ENCODE measurements around the gene IL6R.

The IL6R gene

DNA sequence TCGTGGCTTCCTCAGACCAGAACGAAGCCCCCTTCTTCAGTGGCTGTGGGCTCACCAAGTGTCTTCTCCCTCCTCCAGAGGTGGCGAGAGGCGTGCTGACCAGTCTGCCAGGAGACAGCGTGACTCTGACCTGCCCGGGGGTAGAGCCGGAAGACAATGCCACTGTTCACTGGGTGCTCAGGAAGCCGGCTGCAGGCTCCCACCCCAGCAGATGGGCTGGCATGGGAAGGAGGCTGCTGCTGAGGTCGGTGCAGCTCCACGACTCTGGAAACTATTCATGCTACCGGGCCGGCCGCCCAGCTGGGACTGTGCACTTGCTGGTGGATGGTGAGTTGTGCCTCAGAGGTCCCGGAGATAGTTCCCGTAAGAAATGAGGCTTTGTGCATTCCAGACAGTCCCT lies 24.0 kb downstream of the IL6R start:
- no peak for TF ChIP-seq CTCF (IDR thresholded peaks at IDR 0.05; ENCODE audit: poor library complexity, severe bottlenecking)
- H3K27me3 ChIP-seq (ENCODE audit: insufficient read depth, poor library complexity, severe bottlenecking), result no peaks in the 10 kb centered on the region
- H3K4me1 ChIP-seq (ENCODE audit: insufficient read depth, poor library complexity, severe bottlenecking), result peaks cover 54% of the 10 kb centered on the region
- no peak overlapping the region for H3K27ac ChIP-seq (ENCODE audit: poor library complexity, severe bottlenecking)
- ATAC-seq (ENCODE audit: low read depth) (no peak), DNase-seq (ENCODE audit: low spot score) (no peak)
- no peaks in the 10 kb centered on the region for H3K9me3 ChIP-seq (ENCODE audit: severe bottlenecking)
- no peak overlapping the region for H3K4me3 ChIP-seq (ENCODE audit: severe bottlenecking)
- peaks cover 18% of the 10 kb centered on the region for H3K36me3 ChIP-seq (ENCODE audit: low read depth)

- no peak for DNase-seq (ENCODE audit: low spot score)
Observed at GRCh38 chr1:154429841-154430611, 24.9 kb downstream of the IL6R start.

GRCh38 chr1:154430903-154431302 lies 25.8 kb downstream of the IL6R start:
- peaks cover 51% of the 10 kb centered on the region for H3K4me1 ChIP-seq (ENCODE audit: insufficient read depth, poor library complexity, severe bottlenecking)
- no peak for DNase-seq (ENCODE audit: low spot score)
- H3K27me3 ChIP-seq (ENCODE audit: insufficient read depth, poor library complexity, severe bottlenecking), result no peaks in the 10 kb centered on the region
- TF ChIP-seq CTCF (IDR thresholded peaks at IDR 0.05; ENCODE audit: poor library complexity, severe bottlenecking), result no peak
- ATAC-seq (ENCODE audit: low read depth), result no peak
- peaks cover 31% of the 10 kb centered on the region for H3K36me3 ChIP-seq (ENCODE audit: low read depth)
- H3K4me3 ChIP-seq (ENCODE audit: severe bottlenecking), result no peak overlapping the region
- no peaks in the 10 kb centered on the region for H3K9me3 ChIP-seq (ENCODE audit: severe bottlenecking)
- peak overlapping the region; percentile 91 for H3K27ac ChIP-seq (ENCODE audit: poor library complexity, severe bottlenecking)

More at GRCh38 chr1:154429841-154430611, 24.9 kb downstream of the IL6R start:
- H3K4me3 ChIP-seq (ENCODE audit: severe bottlenecking), result no peak overlapping the region
- no peak for ATAC-seq (ENCODE audit: low read depth)
- H3K27ac ChIP-seq (ENCODE audit: poor library complexity, severe bottlenecking), result peak overlapping the region; percentile 91
- no peak for TF ChIP-seq CTCF (IDR thresholded peaks at IDR 0.05; ENCODE audit: poor library complexity, severe bottlenecking)
- peaks cover 51% of the 10 kb centered on the region for H3K4me1 ChIP-seq (ENCODE audit: insufficient read depth, poor library complexity, severe bottlenecking)
- H3K36me3 ChIP-seq (ENCODE audit: low read depth), result peaks cover 24% of the 10 kb centered on the region
- no peaks in the 10 kb centered on the region for H3K27me3 ChIP-seq (ENCODE audit: insufficient read depth, poor library complexity, severe bottlenecking)
- H3K9me3 ChIP-seq (ENCODE audit: severe bottlenecking), result no peaks in the 10 kb centered on the region

DNA sequence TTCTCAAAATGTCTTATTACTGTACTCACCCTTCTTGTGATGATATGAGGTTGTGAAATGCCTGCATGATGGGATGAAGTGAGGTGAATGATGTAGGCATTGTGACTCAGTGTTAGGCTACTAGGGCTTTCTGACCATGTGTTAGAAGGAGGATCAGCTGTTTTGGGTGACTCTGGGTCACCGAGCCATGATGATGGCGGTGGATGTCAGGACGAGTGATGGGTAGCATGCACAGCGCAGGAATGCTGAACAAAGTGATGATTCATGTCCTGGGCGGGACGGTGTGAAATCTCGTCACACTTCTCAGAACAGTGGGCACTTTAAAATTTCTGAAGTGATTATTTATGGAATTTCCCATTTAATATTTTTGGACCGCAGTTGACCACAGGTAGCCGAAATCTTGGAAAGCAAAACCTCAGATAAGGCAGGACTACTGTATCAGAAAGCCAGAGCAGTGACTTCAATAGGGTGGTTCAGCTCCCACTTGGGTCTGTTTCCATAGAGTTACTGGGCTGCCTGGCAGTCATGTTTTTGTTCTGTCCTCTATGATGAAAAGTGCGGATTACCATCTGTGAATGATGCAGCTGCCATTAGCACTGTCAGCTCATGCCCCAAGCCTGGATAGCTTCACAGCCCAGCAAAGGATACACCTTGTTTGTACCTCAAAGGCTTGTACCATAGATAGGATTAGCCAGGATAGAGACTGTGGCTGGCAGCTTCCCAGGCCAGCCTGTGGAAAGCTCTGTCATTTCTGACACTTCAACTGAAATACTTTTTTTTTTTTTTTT lies 26.6 kb downstream of the IL6R start:
- Histone ChIP-seq H3K27me3 (ENCODE audit: insufficient read depth, poor library complexity, severe bottlenecking) (no peaks in the 10 kb centered on the region), H3K9me3 (ENCODE audit: severe bottlenecking) (no peaks in the 10 kb centered on the region), H3K4me1 (ENCODE audit: insufficient read depth, poor library complexity, severe bottlenecking) (peaks cover 46% of the 10 kb centered on the region), H3K4me3 (ENCODE audit: severe bottlenecking) (no peak overlapping the region), H3K36me3 (ENCODE audit: low read depth) (peaks cover 38% of the 10 kb centered on the region), H3K27ac (ENCODE audit: poor library complexity, severe bottlenecking) (peak overlapping the region; percentile 91)
- TF ChIP-seq CTCF (IDR thresholded peaks at IDR 0.05; ENCODE audit: poor library complexity, severe bottlenecking), result no peak
- DNase-seq (ENCODE audit: low spot score), result peak; percentile 87
- peak; percentile 67 for ATAC-seq (ENCODE audit: low read depth)

Data from RWPE2 (cell line).